ENCODE results near the gene SNAI3. TPM values are rescaled to one million over a fixed set of nuclear protein-coding genes. Genes with fewer than 3 reads are reported as not detected.

The SNAI3 gene
- total RNA-seq, 1 donor from 2014 or later = not detected

- DNase-seq = peak; percentile 53
These were observed 17.4 kb upstream of the SNAI3 start for GRCh38 chr16:88703486-88704309.

- DNase-seq = no peak
These were observed 16.3 kb upstream of the SNAI3 start for GRCh38 chr16:88702371-88703210.

- peak; percentile 34 for DNase-seq
These were observed 15.5 kb upstream of the SNAI3 start for GRCh38 chr16:88701581-88702370.

DNA sequence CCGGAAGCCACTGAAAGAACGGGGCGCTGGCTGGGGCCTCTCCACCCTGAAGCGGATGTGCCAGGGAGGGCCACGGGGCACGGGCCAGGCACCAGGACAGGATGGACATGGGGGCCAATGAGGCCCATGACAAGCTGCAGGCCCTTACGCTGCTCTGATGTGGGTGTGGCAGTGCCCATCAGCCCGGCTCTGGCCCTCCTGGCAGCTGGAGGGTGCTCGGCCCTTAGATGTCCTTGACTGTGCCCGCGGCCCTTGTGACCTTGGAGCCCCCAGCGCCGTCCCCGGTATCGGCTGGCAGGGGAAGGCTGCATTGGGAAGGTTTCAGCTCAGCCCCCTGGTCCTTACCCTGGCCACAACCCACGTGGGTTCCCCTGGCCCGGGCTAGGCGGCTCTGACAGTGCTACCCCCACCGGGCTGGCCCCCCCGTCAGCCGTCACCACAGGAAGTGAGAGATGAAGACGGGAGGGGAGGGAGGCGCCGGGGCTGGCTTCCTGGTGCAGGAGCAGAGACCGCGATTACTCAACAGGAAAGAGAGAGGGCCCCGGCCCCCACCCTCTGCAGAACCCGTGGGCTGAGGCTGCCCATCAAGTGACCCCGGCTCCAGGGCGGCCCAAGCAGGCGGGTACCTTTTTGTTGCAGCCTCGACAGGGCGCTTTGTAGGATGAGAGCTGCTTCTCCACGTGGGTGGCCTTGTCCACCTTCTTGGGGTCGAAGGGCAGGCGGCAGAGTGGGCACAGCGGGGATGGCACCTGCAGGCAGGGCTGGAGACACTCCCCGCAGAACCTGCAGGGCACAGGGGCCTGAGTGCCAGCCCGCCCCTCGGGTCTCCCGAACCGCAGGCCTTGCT is 14.6 kb upstream of the SNAI3 start:
- peak; percentile 95 for DNase-seq

GRCh38 chr16:88700322-88700635 is 14.0 kb upstream of the SNAI3 start:
- DNase-seq = no peak

DNA sequence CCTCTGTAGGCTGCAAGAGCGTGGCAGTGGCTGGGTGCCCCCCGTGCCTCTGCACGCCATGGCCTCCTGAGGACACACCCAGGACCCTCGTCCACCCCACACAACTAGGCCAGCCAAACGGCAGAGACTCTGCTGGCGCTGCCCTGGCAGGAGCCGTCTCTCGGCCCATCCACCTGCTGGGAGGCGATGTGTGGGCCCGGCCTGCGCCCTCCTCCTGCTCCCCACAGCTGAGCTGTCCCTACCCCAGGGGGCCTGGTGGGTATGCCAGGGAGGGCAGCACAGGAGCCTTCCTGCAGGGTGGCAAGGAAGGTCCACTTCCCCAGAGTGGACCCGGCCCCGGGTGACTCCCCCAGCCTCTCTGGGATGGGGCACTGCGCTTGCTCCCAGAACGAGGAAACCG is 12.9 kb upstream of the SNAI3 start:
- no peak for DNase-seq

DNA sequence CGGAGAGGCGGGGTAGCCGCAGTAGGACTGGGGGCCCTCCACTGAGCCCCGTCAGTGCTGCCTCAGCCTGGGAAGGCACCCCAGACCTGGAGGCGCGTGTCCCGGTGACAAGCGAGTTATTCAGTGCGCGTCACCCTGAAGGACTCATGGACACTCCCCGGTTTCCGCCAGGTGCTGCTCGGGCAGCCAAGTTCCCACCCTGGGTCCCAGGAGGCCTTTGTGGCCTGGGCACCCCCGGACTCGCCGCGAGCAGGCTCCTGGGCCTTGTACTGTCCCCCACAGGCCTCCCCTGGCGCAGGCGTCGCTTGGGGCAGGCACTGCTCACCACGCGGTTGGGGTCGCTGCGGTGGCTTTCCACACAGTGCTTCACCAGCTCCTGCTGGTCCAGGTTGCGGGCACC is 12.3 kb upstream of the SNAI3 start:
- DNase-seq = no peak

GRCh38 chr16:88697831-88698615 is 11.7 kb upstream of the SNAI3 start:
- DNase-seq = peak; percentile 47

DNA sequence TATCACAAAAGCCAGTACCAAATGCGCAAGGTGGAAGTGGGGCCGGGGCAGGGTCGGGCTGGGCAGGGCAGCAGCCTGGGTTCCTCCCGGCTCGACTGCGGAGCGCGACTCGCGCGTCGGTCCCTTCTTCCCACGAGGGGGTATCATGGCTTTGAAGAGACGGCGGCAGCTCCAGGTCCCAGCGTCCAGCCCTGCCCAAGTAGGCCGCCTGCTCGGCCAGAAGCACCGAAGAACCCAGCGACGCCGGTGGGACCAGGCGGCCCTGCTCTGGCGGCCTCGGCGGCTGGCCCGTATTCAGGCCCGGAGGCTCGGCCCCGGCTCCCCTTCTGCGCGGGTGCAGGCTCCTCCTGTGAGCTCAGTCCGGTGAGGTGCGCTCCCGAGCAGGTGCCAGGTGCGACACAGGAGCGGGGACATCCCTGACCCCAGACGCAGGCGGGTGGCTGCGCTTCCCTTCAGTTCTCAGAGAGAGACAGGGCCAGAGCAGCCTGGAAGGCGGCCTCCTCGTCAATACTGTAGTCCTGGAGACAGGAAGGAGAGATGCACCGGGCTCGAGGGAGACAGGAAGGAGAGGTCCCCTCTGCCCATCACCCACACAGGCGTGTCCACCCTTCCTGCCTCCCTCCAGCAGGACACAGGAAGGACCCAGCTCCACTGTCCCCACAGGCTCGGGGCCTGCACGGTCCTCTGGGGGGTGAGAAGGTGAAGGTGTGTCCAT is 11.0 kb upstream of the SNAI3 start:
- no peak for DNase-seq

GRCh38 chr16:88696441-88696840 is 10.1 kb upstream of the SNAI3 start:
- DNase-seq = no peak

DNA sequence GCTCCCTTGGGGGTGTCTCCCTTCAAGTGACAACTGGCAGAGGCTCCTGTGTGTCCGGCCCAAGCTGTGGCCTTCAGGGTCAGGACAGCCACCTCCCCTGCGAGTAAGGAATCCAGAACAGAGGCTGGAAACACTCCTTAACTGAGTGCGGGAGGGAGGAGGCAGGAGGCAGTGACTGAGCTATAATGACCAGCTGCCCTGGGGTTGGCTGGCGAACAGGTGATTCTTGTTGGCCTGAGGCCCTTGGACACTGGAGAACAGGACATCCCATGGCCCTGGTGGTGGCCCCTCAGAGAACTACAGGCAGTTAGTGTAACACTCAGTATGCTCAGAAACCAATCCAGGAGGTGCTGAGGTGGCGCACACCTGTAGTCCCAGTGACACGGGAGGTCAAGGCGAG is 9.4 kb upstream of the SNAI3 start:
- no peak for DNase-seq

- no peak for DNase-seq
These were observed 8.9 kb upstream of the SNAI3 start for GRCh38 chr16:88695218-88695617.

DNA sequence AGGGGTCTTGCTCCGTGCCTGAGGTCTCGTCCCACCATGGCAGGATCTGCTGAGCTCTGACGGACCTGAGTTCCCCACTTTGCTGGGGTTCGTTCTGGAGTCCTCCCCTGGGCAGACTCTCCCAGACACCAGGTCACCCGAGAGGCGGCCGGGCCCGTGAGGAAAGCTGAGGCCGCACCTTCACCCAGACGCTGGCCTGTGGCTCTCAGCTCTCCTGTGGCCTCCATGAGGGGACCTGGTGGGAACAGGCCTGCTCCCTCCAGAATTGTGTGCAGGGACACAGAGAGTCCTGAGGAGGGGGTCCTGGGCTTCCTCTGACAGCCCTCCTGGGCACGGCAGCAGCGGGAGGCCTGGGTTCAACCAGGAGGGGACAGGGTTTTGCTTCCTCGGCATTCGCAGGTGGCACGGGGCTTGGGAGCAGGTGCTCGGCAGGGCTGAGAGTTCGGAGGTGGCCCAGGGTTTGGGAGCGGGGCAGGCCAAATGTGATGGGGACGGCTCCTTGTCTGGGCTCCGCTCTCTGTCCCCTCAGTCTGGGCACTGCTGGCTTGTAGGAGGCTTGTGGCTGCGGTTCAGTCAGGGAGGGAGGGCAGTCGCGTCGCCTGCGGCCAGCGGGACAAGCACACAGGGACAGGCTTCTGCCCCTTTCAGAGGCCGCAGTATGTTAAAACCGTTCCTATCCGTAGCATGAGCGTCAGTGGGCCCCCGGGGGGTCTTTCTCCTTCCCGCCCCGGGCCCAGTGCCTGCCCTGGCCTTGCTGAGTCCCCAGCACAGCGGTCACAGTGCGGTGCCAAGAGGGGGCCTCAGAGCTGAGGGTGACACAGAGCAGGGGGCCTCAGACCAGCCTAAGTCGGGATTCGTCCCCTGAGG is 8.1 kb upstream of the SNAI3 start:
- DNase-seq = no peak

DNA sequence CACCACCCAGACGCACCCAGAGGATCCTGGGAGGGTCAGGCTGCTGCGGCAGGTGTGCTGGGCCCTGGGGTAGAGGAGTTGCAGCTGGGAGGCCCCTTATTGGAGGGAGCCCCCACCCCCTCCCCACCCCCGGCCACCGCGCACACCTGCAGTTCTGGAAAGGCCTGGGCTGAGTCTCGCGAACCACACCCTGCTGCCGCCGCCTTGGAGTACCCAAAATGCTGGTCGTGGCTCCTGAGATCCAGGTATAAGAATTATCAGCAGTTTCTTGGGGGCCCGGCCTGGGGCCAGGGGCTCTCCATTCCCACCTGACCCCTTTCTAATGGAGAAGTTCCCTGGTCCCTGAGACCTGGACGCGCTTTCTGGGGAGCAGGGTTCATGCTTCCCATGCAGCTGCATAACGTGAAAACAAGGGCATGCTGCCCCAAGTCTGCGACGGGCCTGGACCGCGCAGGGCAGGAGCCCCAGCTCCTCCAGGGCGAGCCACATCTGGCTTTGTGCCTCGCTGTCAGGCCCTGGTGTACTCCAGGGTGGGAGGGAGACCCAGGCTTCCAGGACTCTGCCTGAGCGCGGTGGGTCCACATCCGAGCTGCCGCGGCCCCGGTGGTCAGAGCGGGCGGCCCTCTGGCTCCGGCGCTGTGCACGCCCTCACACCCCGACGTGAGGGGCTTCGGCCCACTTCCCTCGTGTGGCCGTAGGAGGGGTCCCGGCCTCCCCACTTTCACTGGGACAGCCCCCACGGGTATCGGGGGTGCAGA is 7.3 kb upstream of the SNAI3 start:
- DNase-seq = no peak

DNA sequence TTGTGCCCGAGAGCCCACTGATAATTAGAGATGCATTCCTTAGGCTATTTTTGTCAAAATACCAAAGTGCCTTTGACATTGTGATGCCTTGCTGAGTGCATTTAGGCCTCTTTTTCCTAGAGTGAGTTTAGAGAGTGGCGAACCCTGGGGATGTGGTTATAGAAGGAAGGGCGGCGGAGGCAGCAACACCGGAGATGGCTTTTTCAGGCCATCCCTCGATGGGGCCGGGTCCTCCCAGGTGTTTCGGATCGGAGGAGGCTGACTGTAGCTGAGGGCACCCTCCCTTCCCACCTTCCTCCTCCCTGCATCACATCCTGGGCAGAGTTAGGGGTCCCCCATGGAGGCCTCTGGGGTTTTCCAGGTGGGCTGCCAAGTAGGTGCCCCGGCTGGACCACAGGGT is 6.6 kb upstream of the SNAI3 start:
- DNase-seq = no peak

GRCh38 chr16:88691924-88692560 is 5.7 kb upstream of the SNAI3 start:
- DNase-seq = no peak

- no peak for DNase-seq
These were observed 5.0 kb upstream of the SNAI3 start for GRCh38 chr16:88691129-88691813.

All from dermis blood vessel endothelial cell (primary cell).